ENCODE results near the gene ARMH2.
A peak's percentile ranks its signal among the peaks of the same experiment; 100 is the strongest.
"Not testable (repeated sequence)": the region's sequence is repeated elsewhere in the genome, so short reads cannot be mapped to it uniquely, and the experiment has no call there.

Gene ARMH2

GRCh38 chr6:24818346-24818745, 19.6 kb upstream of the ARMH2 start:
- DNase-seq (ENCODE audit: low read depth), result no peak

- no peak for DNase-seq (ENCODE audit: low read depth)
Measured at GRCh38 chr6:24809728-24810127, 11.0 kb upstream of the ARMH2 start.

- no peak for DNase-seq (ENCODE audit: low read depth)
Measured at GRCh38 chr6:24807584-24807983, 8.9 kb upstream of the ARMH2 start.

- DNase-seq (ENCODE audit: low read depth), result no peak
Measured at GRCh38 chr6:24802271-24803059, 3.7 kb upstream of the ARMH2 start.

GRCh38 chr6:24799541-24799915, 811 bp upstream of the ARMH2 start:
- DNase-seq (ENCODE audit: low read depth), result no peak

- no peak for DNase-seq (ENCODE audit: low read depth)
Measured at GRCh38 chr6:24797596-24798216, 1.0 kb downstream of the ARMH2 start.

GRCh38 chr6:24796616-24797290, 2.0 kb downstream of the ARMH2 start:
- DNase-seq (ENCODE audit: low read depth), result no peak

- no peak for DNase-seq (ENCODE audit: low read depth)
Measured at GRCh38 chr6:24795106-24795505, 3.6 kb downstream of the ARMH2 start.

GRCh38 chr6:24788031-24788665, 10.6 kb downstream of the ARMH2 start:
- no peak for DNase-seq (ENCODE audit: low read depth)

GRCh38 chr6:24780206-24780605, 18.5 kb downstream of the ARMH2 start:
- no peak for DNase-seq (ENCODE audit: low read depth)

GRCh38 chr6:24779416-24780016, 19.2 kb downstream of the ARMH2 start:
- no peak for DNase-seq (ENCODE audit: low read depth)

GRCh38 chr6:24778878-24779277, 19.8 kb downstream of the ARMH2 start:
- no peak for DNase-seq (ENCODE audit: low read depth)

GRCh38 chr6:24778121-24778520, 20.6 kb downstream of the ARMH2 start:
- no peak for DNase-seq (ENCODE audit: low read depth)

- no peak for DNase-seq (ENCODE audit: low read depth)
Measured at GRCh38 chr6:24777227-24777626, 21.5 kb downstream of the ARMH2 start.

GRCh38 chr6:24775520-24776058, 23.1 kb downstream of the ARMH2 start:
- DNase-seq (ENCODE audit: low read depth), result no peak

- DNase-seq (ENCODE audit: low read depth), result peak; percentile 71
Measured at GRCh38 chr6:24774696-24775519, 23.8 kb downstream of the ARMH2 start, which contains the start of gene GMNN. Gene GMNN (plus strand): TSS chr6:24774937. CDS start chr6:24777247, 2,310 bp downstream.

GRCh38 chr6:24768361-24768760, 30.4 kb downstream of the ARMH2 start:
- DNase-seq (ENCODE audit: low read depth), result no peak

- no peak for DNase-seq (ENCODE audit: low read depth)
Measured at GRCh38 chr6:24766680-24767462, 31.8 kb downstream of the ARMH2 start.

- DNase-seq (ENCODE audit: low read depth), result not testable (repeated sequence)
Measured at GRCh38 chr6:24765968-24766367, 32.7 kb downstream of the ARMH2 start.

Measured in HS-5 (cell line).